Lower leg skin (tissue), 3 donors: ENCODE results near the gene TMEM233.

ENCODE experiments used
- POLR2A ChIP-seq, 2 donors: fragments of 450-650 bp; IDR thresholded peaks; one replicate each; pipeline ENCODE4 v1.6.1; 2016 to 2017; ENCODE audit warnings: antibody characterized with exemption in 2 of 2, mild to moderate bottlenecking in 1 of 2, moderate library complexity in 1 of 2
- TF ChIP-seq, protein P1 (sequence below), 3 donors: fragments of 450-650 bp; IDR thresholded peaks; one replicate each; pipeline ENCODE4 v1.5.1; 2016; ENCODE audit warnings: antibody characterized with exemption in 3 of 3, mild to moderate bottlenecking in 3 of 3, moderate library complexity in 2 of 3

- TF ChIP-seq, protein P1, sequence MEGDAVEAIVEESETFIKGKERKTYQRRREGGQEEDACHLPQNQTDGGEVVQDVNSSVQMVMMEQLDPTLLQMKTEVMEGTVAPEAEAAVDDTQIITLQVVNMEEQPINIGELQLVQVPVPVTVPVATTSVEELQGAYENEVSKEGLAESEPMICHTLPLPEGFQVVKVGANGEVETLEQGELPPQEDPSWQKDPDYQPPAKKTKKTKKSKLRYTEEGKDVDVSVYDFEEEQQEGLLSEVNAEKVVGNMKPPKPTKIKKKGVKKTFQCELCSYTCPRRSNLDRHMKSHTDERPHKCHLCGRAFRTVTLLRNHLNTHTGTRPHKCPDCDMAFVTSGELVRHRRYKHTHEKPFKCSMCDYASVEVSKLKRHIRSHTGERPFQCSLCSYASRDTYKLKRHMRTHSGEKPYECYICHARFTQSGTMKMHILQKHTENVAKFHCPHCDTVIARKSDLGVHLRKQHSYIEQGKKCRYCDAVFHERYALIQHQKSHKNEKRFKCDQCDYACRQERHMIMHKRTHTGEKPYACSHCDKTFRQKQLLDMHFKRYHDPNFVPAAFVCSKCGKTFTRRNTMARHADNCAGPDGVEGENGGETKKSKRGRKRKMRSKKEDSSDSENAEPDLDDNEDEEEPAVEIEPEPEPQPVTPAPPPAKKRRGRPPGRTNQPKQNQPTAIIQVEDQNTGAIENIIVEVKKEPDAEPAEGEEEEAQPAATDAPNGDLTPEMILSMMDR (IDR thresholded peaks at IDR 0.05), result no peak
- TF ChIP-seq POLR2A (IDR thresholded peaks at IDR 0.05), result no peak
Observed at GRCh38 chr12:119627686-119628085, 34.1 kb downstream of the TMEM233 start.
